DMS79 (cell line): ENCODE data around the gene ZFPL1.

Experiments
- DNase-seq: peaks from one replicate; lab custom pipeline; 2025; lab: John Stamatoyannopoulos, UW

The ZFPL1 gene

GRCh38 chr11:65083834-65084597, at the start of gene ZFPL1, which contains the start of gene CDCA5:
Gene ZFPL1 (plus strand): TSS chr11:65084222. CDS start chr11:65084699, 477 bp downstream.
Gene CDCA5 (minus strand): TSS chr11:65084040. CDS start chr11:65083978, 62 bp downstream.
- DNase-seq: peak; percentile 79

GRCh38 chr11:65034423-65034822, 49.6 kb upstream of the ZFPL1 start:
- no peak for DNase-seq

GRCh38 chr11:65035579-65035978, 48.4 kb upstream of the ZFPL1 start:
- DNase-seq: no peak

DNA sequence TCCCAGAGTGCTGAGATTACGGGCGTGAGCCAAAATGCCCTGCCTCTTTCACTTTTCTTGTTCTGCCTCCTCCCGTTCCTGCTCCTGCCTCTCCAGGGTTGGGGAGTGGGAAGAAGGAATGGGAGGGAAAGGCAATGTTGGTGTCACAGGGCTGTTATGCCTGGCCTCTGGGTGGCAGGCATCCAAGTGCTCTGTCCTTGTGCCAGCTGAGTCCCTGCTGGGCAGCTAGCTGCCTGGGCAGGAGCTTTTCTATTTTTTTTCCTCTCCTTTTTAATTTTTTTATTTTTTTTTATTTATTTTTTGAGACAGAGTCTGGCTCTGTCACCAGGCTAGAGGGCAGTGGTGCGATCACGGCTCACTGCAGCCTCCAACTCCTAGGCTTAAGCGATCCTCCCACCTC, 47.1 kb upstream of the ZFPL1 start:
- no peak for DNase-seq

- DNase-seq: no peak
Observed at GRCh38 chr11:65040520-65040846, 43.5 kb upstream of the ZFPL1 start.

GRCh38 chr11:65040847-65041622, 43.0 kb upstream of the ZFPL1 start, which contains the start of gene SAC3D1:
Gene SAC3D1 (plus strand): TSS chr11:65041210. CDS start chr11:65041293, 83 bp downstream.
- DNase-seq: peak; percentile 97

GRCh38 chr11:65042891-65043290, 41.1 kb upstream of the ZFPL1 start:
- no peak for DNase-seq

DNA sequence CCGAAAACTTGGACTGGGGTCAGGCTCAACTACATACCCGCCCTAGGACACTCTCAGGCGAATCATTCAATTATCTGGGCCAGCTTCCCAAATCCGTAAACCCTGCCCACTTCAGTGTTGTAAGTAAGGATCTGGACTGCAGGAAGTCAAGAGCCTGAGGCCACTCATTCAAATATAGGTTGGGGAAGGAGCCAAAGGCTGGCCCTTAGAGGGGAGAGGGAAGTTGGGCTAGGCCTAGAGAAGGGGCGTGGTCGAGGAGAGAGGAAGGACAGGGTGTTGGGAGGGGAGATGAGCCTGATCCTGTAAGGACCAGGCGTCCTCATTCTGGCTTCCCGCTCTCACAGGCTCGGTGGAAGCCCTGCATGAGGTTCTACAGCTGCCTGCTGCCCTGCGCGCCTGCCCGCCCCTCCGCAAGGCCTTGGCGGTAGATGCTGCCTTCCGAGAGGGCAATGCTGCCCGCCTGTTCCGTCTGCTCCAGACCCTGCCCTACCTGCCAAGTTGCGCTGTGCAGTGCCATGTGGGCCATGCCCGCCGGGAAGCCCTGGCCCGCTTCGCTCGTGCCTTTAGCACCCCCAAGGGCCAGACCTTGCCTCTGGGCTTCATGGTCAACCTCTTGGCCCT, 40.0 kb upstream of the ZFPL1 start:
- DNase-seq: no peak

DNA sequence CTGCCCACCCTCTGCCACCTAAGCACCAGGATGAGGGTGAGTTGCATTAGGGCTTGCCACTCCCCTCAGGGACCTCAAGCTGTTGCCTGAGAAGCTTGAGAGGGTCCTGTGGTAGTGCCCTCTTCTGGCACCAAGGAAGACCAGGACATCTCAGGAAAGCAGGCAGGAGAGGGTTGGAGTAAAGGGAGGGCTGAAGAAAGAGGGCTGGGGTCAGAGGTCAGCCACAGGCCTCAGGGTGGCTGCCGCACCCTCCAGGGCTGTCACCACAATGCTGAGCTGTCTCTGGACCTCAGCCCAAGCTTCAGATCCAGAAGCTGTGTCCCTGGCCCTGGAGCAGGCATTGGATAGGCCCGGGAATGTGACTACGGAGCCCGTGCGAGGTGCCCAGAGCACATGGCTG, 39.0 kb upstream of the ZFPL1 start:
- DNase-seq: no peak

- no peak for DNase-seq
Observed at GRCh38 chr11:65045728-65046127, 38.3 kb upstream of the ZFPL1 start.

- no peak for DNase-seq
Observed at GRCh38 chr11:65047581-65048422, 36.2 kb upstream of the ZFPL1 start.

GRCh38 chr11:65051398-65051858, 32.6 kb upstream of the ZFPL1 start:
- DNase-seq: no peak

- no peak for DNase-seq
Observed at GRCh38 chr11:65053827-65054508, 30.1 kb upstream of the ZFPL1 start.

DNA sequence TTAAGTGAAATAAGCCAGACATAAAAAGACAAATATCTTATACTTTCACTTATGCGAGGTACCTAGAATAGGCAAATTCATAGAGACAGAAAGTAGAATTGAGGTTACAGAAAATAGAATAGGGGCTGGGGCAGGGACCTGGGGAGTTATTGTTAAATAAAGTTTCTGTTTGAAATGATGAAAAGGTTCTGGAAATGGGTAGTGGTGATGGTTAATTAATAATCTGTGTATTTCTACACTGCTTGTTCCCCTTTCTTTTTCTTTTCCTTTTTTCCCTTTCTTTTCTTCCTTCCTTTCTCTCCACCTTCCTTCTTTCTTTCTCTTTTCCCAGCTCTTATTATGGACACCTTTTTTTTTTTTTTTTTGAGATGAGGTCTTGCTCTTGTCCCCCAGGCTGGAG, 28.5 kb upstream of the ZFPL1 start:
- no peak for DNase-seq

- DNase-seq: no peak
Observed at GRCh38 chr11:65056999-65057398, 27.0 kb upstream of the ZFPL1 start.

DNA sequence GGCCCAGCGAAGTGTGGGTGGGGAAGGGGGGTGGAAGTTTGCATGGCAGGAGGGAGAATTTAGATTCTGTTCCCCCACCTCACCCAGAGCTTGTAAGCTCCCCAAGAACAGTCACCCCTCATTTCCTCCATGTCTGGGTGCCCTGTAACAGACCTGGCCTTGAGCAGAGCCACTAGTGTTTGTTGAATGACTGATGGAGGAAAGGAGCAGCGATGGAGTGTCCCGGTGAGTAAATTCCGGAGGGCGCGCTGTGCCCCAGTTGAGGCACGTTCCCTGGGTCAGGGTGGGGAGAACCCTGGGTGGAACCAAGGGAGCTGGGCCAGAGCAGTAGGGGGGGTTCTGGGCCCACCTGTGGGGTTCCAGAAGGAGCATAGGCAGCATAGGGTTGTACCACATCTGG, 26.5 kb upstream of the ZFPL1 start:
- DNase-seq: no peak

GRCh38 chr11:65058012-65058411, 26.0 kb upstream of the ZFPL1 start:
- DNase-seq: no peak

- DNase-seq: no peak
Observed at GRCh38 chr11:65058419-65059054, 25.5 kb upstream of the ZFPL1 start, which contains the start of gene NAALADL1. Gene NAALADL1 (minus strand): TSS chr11:65058553. CDS start chr11:65058521, 32 bp downstream.

- no peak for DNase-seq
Observed at GRCh38 chr11:65059523-65059922, 24.5 kb upstream of the ZFPL1 start.

DNA sequence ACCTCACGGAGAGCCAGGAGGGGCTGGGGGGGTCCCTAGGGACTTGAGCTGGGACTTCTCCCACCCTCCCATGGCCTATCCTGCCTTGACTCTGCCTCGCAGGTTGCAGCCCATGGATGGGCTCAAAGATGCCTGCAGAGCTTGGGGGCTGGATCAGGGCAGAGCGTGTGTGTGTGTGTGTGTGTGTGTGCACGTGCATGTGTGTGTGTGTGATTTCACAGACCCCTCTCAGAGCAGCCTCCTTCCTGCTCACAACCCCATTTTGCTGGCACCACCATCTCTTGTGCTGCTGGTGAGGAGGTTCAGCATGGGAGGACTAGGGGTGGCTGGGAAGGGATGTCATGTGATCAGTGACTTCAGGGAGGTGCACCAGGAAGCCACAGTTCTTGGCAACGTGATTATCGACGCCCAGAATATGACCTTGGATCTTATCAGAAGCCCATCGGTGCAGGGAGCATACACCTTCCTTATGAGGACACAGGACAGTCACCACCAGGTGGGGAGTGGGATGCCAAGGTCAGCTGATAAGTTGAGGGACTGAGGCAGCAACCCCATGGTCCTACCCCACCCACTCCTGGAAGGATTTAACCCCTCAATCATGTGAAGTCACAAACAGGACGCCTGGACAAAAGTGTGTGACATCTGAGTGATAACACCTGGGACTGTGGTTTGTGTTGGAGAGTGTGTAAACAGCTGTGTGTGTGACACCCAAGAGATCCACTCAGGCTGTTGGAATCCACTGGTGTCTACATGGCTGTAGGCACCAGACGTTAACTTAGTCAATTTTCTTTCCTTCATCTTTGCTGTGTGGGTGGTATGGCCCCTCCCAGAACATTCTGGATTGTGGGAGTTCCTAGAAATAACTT, 23.8 kb upstream of the ZFPL1 start:
- DNase-seq: no peak
